HG03565 (cell line): ENCODE data around the gene DEXI.
"Not testable (repeated sequence)": the region's sequence is repeated elsewhere in the genome, so short reads cannot be mapped to it uniquely, and the experiment has no call there.

ENCODE experiments used
- ATAC-seq: cut with Tn5 transposase; IDR thresholded peaks from one replicate; pipeline ENCODE4 v1.9.1; 2021; ENCODE audit warnings: mild to moderate bottlenecking, moderate library complexity; ENCODE audit not compliant: unreplicated experiment

Gene DEXI

DNA sequence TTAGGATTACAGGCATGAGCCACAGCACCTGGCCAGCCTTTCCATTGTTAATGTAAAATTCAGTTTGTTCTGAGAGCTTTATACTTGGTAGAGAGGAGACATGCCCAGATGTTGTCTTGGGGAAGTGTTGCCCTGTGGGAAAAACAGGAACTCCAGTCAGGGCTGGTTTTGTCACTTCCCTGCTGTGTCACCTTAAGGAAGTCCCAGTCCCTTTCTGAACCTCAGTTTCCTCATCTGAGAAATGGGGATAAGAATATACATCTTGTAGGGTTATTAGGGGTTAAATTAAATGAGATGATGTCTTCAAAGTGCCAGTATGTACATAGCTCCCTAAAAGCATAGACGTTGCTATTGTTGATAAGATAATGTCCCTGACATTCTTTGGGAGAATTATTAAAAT is 27.3 kb upstream of the DEXI start:
- no peak for ATAC-seq

DNA sequence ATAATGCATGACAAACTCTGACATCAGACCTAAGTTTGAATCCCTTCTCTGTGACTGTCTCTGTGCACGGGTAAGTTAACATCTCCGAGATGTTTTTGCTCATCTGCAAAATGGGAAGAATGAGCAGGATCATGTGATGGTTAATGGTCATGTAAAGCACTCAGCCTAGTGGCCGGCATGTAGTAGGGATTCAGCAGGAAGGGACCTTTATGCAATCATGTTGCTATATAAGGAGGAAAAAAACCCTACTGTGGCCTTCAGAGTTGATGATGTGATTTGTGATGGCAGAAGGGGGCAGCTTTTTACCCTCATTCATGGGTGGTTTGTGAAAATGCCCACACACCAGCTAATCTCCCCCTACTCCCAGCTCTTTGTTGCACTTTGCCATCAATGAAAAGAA is 26.2 kb upstream of the DEXI start:
- ATAC-seq: no peak

DNA sequence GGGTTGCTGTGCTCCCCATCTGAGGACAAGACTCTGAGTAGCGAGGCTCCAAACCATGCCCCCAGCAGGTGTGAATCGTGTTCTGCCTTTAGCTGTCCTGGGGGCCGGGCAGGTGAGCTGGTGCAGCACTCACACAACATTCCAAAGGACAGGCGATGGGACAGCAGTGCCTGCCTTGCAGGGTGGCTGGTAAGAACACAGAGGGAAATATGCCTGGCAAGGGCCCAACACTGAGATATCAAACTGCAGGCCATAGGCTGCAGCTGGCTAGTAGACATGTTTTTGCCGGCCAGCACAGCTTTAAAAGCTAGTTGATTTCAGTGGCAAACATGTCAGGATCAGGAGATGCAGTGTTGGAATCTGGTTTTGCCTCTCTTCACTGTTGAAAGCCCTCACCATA is 25.7 kb upstream of the DEXI start:
- no peak for ATAC-seq

DNA sequence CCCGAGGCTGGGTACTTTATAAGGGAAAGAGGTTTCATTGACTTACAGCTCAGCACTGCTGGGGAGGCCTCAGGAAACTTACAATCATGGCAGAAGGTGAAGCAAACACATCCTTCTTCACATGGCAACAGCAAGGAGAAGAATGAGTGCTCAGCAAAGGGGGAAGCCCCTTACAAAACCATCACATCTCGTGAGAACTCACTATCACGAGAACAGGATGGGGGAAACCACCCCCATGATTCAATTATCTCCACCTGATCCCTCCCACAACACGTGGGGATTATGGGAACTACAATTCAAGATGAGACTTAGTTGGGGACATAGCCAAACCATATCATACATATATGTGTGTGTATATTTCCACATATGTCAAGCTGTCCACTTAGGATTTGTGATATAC is 24.3 kb upstream of the DEXI start:
- ATAC-seq: not testable (repeated sequence)

DNA sequence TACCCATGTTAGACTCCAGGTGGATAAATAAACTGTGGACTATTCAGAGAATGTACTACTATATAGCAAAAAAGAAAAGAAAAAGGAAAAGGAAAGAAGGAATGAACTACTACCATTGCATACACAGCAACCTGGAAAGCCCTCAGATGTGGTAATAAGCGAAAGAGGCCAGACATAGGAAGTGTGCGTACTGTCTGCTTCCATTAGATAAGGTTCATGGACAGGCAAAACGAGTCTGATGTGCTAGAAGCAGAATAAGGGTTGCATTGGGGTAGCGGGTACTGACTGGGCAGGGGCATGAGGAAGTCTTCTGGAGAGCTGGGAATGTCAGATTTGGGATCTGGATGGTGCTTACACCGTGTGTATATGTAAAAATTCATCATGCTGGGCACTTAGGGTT is 23.9 kb upstream of the DEXI start:
- ATAC-seq: no peak

DNA sequence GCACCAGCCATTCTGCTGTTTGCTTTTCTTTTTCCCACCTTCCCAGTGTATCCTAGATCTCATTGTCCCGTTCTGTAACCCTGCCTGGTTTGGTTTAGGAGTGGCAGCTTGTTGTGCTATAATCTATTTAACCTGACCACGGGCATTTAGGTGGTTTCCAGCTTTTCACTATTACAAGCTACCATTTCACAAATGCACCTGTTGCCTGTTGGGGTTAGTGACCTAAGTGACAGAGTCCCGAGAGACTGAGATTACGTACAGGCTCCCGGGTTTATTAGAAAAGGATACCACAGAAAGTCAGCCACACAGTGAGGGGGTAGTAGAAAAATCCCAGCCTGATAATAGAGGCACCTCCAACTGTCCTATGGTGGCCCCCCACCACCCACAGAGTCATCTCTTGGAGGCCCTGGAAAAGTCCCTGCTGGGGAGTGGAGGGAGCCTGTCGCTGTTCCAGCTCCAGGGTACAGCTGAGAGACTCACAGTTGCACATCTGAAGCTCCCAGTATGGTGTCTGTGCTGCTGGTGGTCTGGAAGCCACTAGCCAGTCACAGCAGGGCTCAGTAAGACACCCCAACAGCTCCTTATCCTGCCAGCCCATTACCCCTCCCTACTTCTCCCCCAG is 23.3 kb upstream of the DEXI start:
- peak; percentile 53 for ATAC-seq

DNA sequence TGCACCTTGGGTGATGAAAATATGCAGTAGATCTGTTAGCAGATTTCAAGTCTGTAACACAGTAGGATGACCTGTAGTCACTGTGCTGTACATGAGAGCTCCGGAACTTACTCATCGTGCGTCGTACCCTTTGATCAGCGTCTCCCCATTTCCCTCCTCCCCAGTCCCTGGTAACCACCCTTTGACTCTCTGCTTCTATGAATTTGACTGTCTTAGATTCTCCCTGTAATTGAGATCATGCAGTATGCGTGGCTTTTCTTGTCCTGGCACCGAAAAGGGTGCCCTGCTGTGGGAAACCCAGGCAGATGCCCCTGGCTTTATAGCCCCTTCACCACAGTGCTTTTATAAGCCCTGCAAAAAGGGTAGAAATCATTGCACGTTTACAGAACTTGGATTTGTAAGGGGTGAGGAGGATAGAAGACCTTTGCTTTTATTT is 22.6 kb upstream of the DEXI start:
- peak; percentile 45 for ATAC-seq

DNA sequence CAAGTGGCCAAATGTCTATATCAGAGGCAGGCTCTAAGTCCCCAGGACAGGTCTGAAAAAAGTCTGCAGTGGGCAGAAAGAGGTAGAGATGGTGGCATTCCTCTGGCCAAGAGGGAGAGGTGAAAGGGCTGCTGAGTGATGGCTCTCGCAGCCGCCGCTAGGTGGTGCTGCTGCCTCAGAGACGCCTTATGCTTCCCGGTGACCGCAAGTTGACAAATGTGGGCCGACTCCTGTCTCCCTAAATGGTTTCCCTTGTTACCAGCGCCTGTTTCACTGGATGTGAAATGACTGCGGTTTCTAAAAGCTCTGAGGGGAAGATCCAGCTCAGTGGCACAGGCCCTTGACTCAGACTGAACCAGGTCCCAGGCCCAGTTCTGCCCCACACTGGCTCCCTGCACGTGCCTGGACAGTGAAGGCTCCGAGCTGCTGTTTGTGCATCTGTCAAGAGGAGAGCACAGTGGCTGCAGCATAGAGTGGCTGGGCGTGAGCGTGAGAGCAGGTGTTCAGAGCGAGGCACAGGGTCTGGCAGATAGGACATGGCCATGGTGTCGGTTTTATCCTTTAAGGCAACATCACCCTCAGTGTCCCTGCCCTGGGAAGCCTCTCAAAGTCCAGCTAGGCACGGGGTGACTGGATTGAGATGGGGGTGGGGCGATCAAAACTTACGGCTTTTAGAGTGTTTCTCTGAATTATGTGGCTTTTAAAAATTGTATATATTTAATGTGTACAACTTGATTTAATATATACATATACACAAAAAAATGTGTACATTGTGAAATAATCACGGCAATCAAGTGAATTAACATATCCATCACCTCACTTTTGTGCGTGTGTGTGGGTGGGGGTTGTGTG is 22.0 kb upstream of the DEXI start:
- ATAC-seq: peak; percentile 31

DNA sequence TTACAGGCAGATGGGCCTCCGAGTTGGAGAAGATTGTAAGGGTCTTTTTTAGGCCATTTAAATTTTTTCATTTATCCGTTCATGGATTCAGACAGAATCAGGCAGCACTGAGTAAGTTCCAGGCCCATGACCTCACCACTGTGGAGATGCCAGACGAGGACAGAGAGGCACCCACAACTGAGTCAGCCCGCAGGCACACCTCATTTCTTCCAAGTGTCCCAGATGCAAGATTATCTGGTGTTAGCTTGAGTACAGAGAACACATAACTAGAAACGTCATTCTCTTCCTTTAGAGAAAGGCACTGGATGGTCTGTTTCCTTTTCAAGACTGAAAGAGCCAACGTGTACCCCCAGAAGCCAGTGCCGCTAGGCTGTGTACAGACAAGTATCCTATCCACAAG is 19.0 kb upstream of the DEXI start:
- ATAC-seq: no peak

DNA sequence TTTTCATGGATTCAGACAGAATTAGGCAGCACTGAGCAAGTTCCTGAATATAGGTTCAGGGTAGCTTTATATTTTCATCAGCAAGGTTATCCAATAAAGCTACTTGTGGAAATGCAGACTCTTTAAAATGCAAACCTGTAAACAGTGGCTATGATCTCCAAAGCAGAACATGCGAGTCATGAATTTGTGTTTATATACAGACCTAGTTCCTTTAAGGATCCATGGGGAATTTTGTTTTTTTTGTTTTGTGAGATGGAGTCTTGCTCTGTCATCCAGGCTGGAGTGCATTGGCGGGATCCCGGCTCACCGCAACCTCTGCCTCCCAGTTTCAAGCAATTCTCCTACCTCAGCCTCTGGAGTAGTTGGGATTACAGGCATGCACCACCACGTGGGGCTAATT is 16.9 kb upstream of the DEXI start:
- ATAC-seq: no peak

DNA sequence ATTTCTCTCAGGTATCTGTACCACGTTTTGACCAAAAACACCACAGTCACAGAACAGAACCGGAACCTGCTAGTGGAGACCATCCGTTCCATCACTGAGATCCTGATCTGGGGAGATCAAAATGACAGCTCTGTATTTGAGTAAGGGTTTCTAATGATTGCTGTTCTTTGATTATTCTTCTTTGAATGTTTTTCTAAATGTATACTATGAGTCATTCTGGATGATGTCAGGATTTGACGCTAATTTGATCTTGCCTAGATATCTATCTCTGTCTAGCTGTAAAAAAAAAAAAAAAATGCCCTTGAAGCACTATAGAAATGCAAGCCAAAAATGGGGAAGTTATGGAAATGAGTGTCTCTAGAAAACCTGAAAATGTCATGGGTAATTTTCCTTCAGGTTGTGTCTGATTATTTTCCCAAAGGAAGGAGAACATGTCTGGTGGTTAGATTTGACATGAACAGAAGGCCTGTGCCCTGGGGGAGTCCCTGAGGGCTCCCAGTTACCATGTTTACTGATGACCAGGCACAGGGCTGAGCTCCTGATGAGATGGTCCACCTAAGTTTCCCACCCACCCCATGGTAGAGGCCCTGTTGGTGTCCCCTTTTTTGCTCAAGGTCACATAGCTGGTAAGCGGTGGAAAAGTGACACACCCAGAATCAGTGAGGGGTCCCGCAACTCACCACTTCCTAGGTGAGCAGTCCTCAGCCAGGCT is 15.7 kb upstream of the DEXI start:
- no peak for ATAC-seq

DNA sequence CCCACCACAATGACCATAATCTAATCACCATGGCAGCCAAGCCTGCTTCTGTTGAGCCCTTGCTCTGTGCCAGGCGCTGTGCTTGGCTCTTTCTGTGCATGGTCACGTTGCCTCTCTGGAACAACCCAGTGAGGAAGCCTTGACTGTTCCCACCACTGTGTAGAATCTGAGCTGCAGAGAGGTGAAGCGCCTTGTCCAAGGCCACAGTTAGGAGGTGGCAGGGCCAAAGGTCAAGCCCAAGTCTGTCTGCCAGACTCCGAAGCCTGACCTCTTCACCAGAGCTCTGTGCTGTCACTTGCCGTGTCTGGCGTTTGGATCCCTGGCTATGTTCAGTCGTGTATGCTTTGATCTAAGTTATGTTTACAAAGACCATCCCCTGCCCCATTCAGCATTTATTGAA is 12.6 kb upstream of the DEXI start:
- no peak for ATAC-seq

DNA sequence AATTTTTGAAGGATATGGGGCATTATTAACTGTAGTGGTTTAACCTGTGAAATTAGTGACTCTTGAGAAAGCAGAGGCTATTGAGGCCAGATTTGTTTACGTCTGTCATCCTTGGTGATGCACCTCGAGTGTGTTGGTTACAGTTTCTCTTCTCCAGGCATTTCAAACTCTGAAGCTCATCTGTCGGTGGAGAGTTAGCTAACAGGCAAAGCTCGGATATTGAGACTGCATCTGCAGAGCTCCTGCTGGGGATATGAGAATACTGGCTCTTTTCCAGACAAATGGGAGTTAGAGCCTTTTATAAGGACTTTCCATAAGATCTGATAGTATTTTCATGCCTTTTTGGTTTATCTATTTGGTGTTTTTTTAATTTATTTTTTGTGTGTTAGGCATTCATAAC is 8.8 kb upstream of the DEXI start:
- no peak for ATAC-seq

DNA sequence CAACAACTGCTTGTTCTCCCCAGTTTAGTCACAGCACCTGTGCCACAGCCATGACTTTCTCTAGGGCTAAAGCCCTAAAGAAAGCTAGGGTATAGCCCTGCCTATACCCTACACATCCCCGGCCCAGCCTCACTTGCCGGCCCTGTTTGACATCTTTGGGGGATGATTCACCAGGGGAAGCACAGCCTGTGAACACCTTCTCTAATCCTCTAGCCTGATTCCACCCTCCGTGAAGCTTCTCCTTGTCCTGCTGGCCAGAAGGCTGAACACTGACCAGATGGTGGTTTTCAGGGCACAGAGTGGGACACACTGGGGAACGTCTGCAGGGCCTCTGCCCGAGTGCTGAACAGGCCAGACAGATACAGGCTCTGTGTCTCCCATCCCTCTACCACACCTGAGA is 8.1 kb upstream of the DEXI start:
- no peak for ATAC-seq

DNA sequence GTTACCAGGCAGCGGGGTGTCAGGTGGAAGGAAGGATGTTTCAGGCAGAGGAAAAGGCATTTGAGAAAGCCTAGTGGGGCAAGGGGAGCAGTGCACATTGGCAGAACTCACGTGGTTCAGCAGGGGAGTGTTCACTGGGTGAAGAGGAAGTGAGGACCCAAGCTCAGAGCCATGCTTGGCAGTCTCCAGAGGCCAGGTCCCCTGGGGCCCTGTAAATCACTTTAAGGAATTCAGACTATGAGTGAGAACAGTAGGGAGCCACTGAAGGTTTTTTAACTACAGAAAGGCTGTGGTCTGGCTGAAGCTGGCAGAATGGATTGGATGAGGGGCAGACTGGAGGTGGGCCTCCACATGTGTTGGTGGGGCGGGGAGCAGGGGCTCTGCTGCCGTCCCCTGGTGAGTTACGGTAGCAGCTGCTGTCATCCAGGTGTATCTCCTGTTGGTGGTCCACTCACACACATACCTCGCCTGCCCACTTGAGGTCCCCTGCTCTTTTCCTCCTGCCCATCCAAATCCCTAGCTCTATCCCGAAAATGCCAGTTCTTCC is 7.2 kb upstream of the DEXI start:
- peak; percentile 55 for ATAC-seq

DNA sequence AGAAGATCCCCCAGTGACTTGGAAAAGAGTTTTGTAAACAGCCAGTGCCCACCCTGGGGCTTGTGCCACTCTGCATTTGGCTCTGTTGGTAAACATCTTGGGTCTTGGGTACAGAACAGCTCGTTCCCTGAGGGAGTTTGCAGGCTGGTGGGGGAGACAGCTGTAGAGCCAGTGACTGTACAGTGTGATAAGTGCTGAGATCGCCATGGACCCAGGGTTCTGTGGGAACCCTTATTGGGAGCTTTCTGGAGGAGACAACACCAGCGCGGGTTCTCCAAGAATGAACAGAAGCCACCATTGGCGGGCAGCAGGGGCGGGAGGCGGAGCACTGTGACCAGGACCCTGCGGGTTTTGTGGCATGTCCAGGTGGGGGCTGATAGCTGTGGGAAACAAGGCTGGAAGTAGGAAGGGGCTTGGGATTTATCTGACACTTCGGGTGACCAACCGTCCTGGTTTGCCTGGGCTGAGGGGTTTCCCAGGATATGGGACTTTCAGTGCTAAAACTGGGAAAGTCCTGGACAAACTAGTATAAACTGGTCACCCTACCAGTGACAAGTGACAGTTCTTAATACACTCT is 5.0 kb upstream of the DEXI start:
- no peak for ATAC-seq

DNA sequence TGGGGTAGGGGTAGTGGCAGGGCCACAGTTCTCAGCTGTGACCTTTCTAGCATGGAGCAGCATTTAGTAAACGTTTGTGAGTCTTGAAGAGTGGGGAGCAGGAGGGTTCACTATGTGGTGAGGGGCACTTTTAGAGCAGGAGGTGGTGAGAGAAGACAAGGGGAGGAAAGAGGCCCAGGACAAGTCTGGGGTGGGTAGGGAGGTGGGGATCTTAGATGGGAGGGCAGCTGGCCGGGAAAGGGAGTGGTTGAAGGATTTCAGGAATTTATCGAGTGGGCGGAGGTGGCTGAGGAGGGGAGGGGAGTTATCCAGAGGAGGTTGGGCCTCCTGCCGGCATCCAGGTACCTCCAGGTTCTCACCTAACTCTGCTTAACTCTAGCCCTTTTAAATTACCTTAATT is 4.0 kb upstream of the DEXI start:
- ATAC-seq: no peak

DNA sequence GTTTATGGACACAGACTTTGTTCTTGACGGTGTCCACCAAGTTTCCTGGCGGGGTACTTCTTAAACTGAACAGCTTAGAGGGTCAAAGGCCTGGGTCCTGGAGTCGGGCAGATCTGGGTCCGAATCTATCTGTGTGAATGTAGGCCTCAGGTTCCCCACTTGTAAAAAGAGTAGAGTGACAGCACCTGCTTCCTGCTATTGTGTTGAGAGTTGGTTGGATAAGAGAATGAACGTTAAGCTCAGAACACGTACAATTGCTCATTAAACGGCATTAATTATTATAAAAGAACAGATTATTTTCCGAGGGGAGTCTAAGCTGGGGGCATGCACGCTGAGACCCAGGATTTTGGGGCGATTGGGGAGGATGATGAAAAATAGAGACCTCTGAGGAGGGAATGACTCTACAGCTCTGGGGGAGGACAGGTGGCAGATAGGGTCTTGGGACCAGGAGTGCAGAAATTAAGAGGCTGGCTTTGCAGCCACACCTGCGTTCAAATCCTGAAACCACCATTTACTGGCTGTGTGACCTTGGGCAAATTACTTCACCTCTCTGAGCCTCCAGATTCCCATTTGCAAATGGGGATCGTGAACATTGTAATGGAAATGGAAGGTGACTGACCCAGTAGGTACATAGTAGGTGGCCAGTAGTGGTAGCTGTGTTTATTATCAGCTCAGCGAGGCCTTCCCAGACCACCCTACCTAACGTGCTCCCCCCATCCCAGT is 3.0 kb upstream of the DEXI start:
- ATAC-seq: no peak

DNA sequence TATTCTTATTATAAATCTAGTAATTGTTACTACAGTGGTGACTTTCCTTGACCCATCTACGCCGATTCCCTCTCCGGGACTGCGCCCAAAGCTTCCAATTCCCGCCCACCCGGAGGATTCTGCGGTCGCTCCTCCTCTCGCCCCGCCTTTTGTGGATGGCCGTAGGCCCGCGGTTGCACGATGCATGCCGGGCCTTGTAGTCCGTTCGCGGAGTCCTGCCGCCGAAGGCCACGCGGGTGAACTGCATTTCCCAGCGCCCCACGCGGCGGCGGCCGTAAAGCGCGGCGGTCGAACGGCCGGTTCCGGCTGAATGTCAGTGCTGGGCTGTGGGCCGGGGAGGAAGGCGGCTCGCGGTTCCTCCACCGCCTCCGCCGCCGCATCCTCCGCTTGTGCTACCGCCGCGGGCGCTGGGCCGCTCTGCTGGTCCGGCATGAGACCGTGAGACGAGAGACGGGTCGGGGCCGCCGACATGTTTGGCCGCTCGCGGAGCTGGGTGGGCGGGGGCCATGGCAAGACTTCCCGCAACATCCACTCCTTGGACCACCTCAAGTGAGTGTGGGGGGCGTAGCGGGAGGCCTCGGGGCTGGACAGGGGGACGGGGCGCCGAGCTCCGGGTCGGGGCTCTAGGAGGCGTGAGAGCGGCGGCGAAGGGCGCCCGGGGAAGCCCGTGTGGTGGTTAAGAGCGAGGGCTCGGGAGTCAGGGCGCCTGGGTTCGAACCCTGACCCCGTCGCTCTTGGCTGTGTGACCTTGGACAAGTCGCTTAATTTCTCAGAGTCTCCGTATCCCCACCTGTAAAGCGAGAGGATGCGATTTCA is 2.2 kb upstream of the DEXI start, which contains the start of gene CLEC16A:
Gene CLEC16A (plus strand): TSS at position 316 of the 816 bp plus-strand sequence. CDS start 154 bp downstream, at position 470.
- ATAC-seq: peak; percentile 70

DNA sequence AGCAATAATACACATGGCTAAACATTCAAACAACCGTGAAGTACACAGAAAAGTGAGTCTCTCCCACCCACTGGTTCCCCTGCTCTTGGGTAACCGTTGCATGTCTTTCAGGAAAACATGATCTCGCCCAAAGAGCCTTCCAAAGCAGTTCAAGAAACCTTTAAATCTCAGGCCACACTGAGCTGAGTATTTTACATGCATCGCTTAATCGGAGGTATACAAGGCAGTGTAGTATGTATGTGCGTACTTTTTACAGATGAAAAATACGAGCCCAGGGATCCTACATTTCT is 741 bp upstream of the DEXI start:
- ATAC-seq: no peak
